OCI-LY3 (cell line): ENCODE data around the gene ANKRD28.

Experiments
- H2AFZ ChIP-seq: fragments of 200-600, 300-600 bp; shearing (Covaris generic); 2 replicates; pipeline ENCODE4 v1.6.0; 2014; ENCODE audit warnings: antibody characterized with exemption, low read depth, low read length
- H3K27ac ChIP-seq: fragments of 200-600, 300-600 bp; sonication (generic); 2 replicates; pipeline ENCODE4 v1.5.1; 2014; ENCODE audit warnings: mild to moderate bottlenecking, low read length, moderate library complexity, mixed read lengths
- H3K27me3 ChIP-seq: fragments of 200-600, 300-600 bp; sonication (generic); 2 replicates; pipeline ENCODE4 v1.6.1; 2014; ENCODE audit warnings: low read depth, low read length, mixed read lengths
- H3K36me3 ChIP-seq: fragments of 200-600, 300-600 bp; sonication (generic); replicated peaks from 2 replicates; pipeline ENCODE3; 2014; ENCODE audit warnings: low read depth, low read length, mixed read lengths
- H3K4me1 ChIP-seq: fragments of 300-600, 200-600 bp; sonication (generic); 2 replicates; pipeline ENCODE4 v1.6.1; 2014; ENCODE audit warnings: low read length, mixed read lengths
- H3K4me2 ChIP-seq: fragments of 200-600, 300-600 bp; sonication (generic); 2 replicates; pipeline ENCODE4 v1.6.1; 2014; ENCODE audit warnings: low read length, mixed read lengths
- H3K4me3 ChIP-seq: fragments of 300-600, 200-600 bp; sonication (generic); 2 replicates; pipeline ENCODE4 v1.5.1; 2014; ENCODE audit warnings: antibody characterized with exemption, mild to moderate bottlenecking, low read length, moderate library complexity
- H3K79me2 ChIP-seq: fragments of 300-600, 200-600 bp; shearing (Covaris generic); 2 replicates; pipeline ENCODE4 v1.6.1; 2014; ENCODE audit warnings: mild to moderate bottlenecking, low read length, mixed read lengths
- H3K9ac ChIP-seq: fragments of 300-600, 200-600 bp; shearing (Covaris generic); 2 replicates; pipeline ENCODE4 v1.6.0; 2014; ENCODE audit warnings: mild to moderate bottlenecking, low read length, moderate library complexity
- H3K9me3 ChIP-seq: fragments of 200-600, 300-600 bp; shearing (Covaris generic); 2 replicates; pipeline ENCODE4 v1.6.1; 2014; ENCODE audit warnings: low read length, mixed read lengths; ENCODE audit not compliant: insufficient read depth
- H4K20me1 ChIP-seq: fragments of 200-600, 300-600 bp; sonication (generic); 2 replicates; pipeline ENCODE4 v1.6.1; 2016; ENCODE audit warnings: low read length, mixed read lengths; ENCODE audit not compliant: insufficient read depth
- CTCF ChIP-seq: fragments of 200-600, 300-600 bp; sonication (generic); IDR thresholded peaks from 2 replicates; pipeline ENCODE4 v1.5.1; 2014; ENCODE audit warnings: antibody characterized with exemption, low read length, low read depth
- EZH2phosphoT487 ChIP-seq: fragments of 200-600 bp; shearing (Covaris generic); IDR thresholded peaks from 2 replicates; pipeline ENCODE4 v1.6.1; 2018; ENCODE audit warnings: antibody characterized with exemption, mixed run types, low read depth

The ANKRD28 gene

GRCh38 chr3:15682561-15683185, 115.1 kb downstream of the ANKRD28 start:
- H3K27ac ChIP-seq: no peak overlapping the region
- no peaks in the 10 kb centered on the region for H3K4me1 ChIP-seq
- H3K27me3 ChIP-seq: no peaks in the 10 kb centered on the region
- no peak for TF ChIP-seq CTCF
- TF ChIP-seq EZH2phosphoT487: no peak
- H3K9me3 ChIP-seq: no peaks in the 10 kb centered on the region
- H3K9ac ChIP-seq: no peak overlapping the region
- no peak overlapping the region for H3K4me2 ChIP-seq
- no peaks in the 10 kb centered on the region for H3K79me2 ChIP-seq
- no peaks in the 10 kb centered on the region for H4K20me1 ChIP-seq
- H3K36me3 ChIP-seq: peaks cover 23% of the 10 kb centered on the region
- no peak overlapping the region for H3K4me3 ChIP-seq
- H2AFZ ChIP-seq: no peak overlapping the region

- Histone ChIP-seq H3K79me2 (no peaks in the 10 kb centered on the region), H3K36me3 (peaks cover 30% of the 10 kb centered on the region), H3K27me3 (no peaks in the 10 kb centered on the region)
These were observed 116.1 kb downstream of the ANKRD28 start for GRCh38 chr3:15681668-15682067.

DNA sequence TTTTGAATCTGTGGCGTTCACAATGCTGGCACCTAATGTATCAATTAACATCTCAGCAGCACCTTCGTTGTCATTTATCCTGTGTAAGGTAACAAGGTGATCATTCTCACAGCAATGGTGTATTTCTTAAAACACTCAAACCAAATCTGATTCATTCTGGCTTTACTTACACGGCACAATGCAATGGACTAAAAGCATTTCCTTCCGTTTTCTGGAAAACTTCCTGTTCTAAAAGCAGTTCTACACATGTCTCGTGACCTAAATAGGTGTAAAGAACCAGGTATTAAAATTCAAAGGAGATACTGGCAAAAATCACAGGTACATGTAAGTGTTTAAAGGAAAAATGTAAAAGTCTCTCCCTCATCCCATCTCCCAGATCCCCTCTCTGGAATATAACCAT, 118.5 kb downstream of the ANKRD28 start:
- Histone ChIP-seq H2AFZ (no peak overlapping the region), H3K27me3 (no peaks in the 10 kb centered on the region), H4K20me1 (no peaks in the 10 kb centered on the region), H3K4me2 (no peak overlapping the region), H3K4me1 (no peaks in the 10 kb centered on the region), H3K36me3 (peaks cover 27% of the 10 kb centered on the region), H3K9ac (no peak overlapping the region), H3K79me2 (no peaks in the 10 kb centered on the region), H3K9me3 (no peaks in the 10 kb centered on the region), H3K27ac (no peak overlapping the region), H3K4me3 (no peak overlapping the region)
- TF ChIP-seq CTCF (no peak), EZH2phosphoT487 (no peak)

More at GRCh38 chr3:15681668-15682067, 116.1 kb downstream of the ANKRD28 start:
- Histone ChIP-seq H3K4me2 (no peak overlapping the region), H3K9ac (no peak overlapping the region), H2AFZ (no peak overlapping the region), H3K9me3 (no peaks in the 10 kb centered on the region), H3K27ac (no peak overlapping the region), H3K4me1 (no peaks in the 10 kb centered on the region), H3K4me3 (no peak overlapping the region), H4K20me1 (no peaks in the 10 kb centered on the region)
- no peak for TF ChIP-seq EZH2phosphoT487
- no peak for TF ChIP-seq CTCF

GRCh38 chr3:15676259-15676658, 121.5 kb downstream of the ANKRD28 start:
- Histone ChIP-seq H3K9ac (no peak overlapping the region), H3K4me3 (no peak overlapping the region), H3K9me3 (no peaks in the 10 kb centered on the region), H3K27ac (no peak overlapping the region), H2AFZ (no peak overlapping the region), H3K27me3 (no peaks in the 10 kb centered on the region), H3K36me3 (peaks cover 26% of the 10 kb centered on the region), H3K79me2 (no peaks in the 10 kb centered on the region), H3K4me2 (no peak overlapping the region), H3K4me1 (no peaks in the 10 kb centered on the region), H4K20me1 (no peaks in the 10 kb centered on the region)
- no peak for TF ChIP-seq EZH2phosphoT487
- no peak for TF ChIP-seq CTCF
